ENCODE measurements around the gene UFD1. TPM values are rescaled to one million over a fixed set of nuclear protein-coding genes. Genes with fewer than 3 reads are reported as not detected.

Gene UFD1
- total RNA-seq, 4 donors from 2014 or later = 22.7 to 56.2 (median 38.2) TPM

DNA sequence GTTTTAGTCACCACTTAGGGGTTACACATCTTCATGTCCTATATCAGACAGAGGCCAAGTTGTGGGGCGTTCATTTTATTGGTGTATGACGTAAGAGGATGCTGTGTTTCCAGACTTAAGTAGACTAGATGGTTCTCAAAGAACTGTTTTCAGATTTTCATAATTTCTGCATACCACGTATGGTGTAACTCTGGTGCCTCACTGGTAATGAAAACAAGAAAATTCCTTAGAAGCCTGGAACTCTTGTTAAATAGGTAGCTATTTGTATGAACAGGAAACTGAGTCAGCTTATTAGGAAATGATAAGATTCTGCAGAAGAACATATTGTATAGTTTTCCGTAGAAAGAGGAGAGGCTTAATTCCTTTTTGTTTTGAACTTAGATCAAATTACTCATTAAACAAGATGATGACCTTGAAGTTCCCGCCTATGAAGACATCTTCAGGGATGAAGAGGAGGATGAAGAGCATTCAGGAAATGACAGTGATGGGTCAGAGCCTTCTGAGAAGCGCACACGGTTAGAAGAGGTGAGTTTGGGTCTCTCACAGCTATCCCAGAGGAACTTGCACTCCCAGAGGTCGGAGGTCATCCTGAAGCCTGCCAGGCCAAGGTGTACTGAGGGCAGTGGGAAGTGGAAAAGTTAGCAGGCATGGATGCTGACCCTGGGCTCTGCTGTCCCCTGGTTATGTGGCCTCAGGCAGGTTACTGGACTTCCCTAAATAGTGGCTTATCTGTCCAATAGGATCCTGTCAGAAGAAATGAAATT, 4.7 kb upstream of the UFD1 start:
- Histone ChIP-seq H3K27me3 (no peaks in the 10 kb centered on the region), H3K4me1 (peaks cover 0 to 7% (median 5%) of the 10 kb centered on the region in 3 donors), H3K27ac (no peak overlapping the region), H3K4me3 (no peak overlapping the region), H3K9me3 (no peaks in the 10 kb centered on the region), H3K36me3 (no peaks in the 10 kb centered on the region)
- TF ChIP-seq POLR2AphosphoS5 (IDR thresholded peaks at IDR 0.05) = no peak
- TF ChIP-seq, protein P1, sequence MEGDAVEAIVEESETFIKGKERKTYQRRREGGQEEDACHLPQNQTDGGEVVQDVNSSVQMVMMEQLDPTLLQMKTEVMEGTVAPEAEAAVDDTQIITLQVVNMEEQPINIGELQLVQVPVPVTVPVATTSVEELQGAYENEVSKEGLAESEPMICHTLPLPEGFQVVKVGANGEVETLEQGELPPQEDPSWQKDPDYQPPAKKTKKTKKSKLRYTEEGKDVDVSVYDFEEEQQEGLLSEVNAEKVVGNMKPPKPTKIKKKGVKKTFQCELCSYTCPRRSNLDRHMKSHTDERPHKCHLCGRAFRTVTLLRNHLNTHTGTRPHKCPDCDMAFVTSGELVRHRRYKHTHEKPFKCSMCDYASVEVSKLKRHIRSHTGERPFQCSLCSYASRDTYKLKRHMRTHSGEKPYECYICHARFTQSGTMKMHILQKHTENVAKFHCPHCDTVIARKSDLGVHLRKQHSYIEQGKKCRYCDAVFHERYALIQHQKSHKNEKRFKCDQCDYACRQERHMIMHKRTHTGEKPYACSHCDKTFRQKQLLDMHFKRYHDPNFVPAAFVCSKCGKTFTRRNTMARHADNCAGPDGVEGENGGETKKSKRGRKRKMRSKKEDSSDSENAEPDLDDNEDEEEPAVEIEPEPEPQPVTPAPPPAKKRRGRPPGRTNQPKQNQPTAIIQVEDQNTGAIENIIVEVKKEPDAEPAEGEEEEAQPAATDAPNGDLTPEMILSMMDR (IDR thresholded peaks at IDR 0.05) = no peak
- no peak for ATAC-seq
- 75 to 83% methylated on average over 5 to 8 of the region's 8 CpGs for WGBS, 2 donors (ENCODE audit: low coverage in 1 of 2)

DNA sequence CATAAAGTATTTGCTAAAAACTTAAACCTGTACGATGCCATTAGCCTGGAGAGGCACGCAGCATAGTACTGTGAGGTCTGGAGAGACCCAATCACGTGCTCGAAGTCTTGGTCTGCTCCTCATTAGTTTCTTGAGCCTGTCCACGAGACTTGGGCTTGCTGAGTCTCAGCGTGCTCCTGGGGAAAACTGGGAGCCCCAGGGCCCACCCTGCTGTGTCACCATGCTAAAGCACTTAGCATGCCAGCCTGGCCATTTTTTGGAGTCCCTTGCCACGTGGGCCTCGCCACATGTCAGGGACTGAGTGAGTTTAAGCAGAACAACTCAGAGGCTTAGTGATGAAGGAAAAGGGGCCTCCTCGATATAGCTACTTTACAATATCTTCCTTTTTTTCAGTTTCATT, 3.3 kb upstream of the UFD1 start:
- Histone ChIP-seq H3K36me3 (no peaks in the 10 kb centered on the region), H3K4me1 (peaks cover 0 to 16% (median 14%) of the 10 kb centered on the region in 3 donors), H3K9me3 (no peaks in the 10 kb centered on the region), H3K4me3 (no peak overlapping the region), H3K27ac (no peak overlapping the region), H3K27me3 (no peaks in the 10 kb centered on the region)
- WGBS, 2 donors (ENCODE audit: low coverage in 1 of 2) = 75 to 95% methylated on average over 7 to 9 of the region's 9 CpGs
- no peak for ATAC-seq
- TF ChIP-seq POLR2A (IDR thresholded peaks at IDR 0.05) = no peak
- no peak for TF ChIP-seq EP300 (IDR thresholded peaks at IDR 0.05)
- no peak for TF ChIP-seq POLR2AphosphoS5 (IDR thresholded peaks at IDR 0.05)
- TF ChIP-seq, protein P1 (IDR thresholded peaks at IDR 0.05) = no peak

DNA sequence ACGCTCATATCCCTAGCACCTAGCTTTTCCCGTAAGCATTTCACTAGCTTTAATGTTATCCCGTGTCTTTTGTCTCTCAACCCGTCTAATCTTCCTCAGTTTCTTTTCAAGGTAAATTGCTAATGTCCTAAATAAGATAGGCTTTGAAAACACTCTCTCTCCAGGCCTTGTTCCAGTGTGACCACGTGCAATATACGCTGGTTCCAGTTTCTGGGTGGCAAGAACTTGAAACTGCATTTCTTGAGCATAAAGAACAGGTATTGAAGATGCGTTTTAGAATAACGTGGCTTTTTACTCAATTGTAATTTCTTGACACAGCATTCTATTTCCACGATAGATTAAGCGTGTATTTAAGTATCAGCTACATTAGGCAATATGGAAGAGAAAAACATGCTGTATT, 1.8 kb upstream of the UFD1 start:
- Histone ChIP-seq H3K27ac (no peak overlapping the region), H3K27me3 (no peaks in the 10 kb centered on the region), H3K36me3 (no peaks in the 10 kb centered on the region), H3K9me3 (no peaks in the 10 kb centered on the region), H3K4me3 (no peak overlapping the region), H3K4me1 (peaks cover 0 to 31% (median 20%) of the 10 kb centered on the region in 3 donors)
- ATAC-seq = no peak
- WGBS, 2 donors (ENCODE audit: low coverage in 1 of 2) = 53 to 67% methylated on average over 9 to 10 of the region's 10 CpGs
- no peak for TF ChIP-seq POLR2AphosphoS5 (IDR thresholded peaks at IDR 0.05)
- TF ChIP-seq, protein P1 (IDR thresholded peaks at IDR 0.05) = no peak
- TF ChIP-seq POLR2A (IDR thresholded peaks at IDR 0.05) = no peak
- no peak for TF ChIP-seq EP300 (IDR thresholded peaks at IDR 0.05)

DNA sequence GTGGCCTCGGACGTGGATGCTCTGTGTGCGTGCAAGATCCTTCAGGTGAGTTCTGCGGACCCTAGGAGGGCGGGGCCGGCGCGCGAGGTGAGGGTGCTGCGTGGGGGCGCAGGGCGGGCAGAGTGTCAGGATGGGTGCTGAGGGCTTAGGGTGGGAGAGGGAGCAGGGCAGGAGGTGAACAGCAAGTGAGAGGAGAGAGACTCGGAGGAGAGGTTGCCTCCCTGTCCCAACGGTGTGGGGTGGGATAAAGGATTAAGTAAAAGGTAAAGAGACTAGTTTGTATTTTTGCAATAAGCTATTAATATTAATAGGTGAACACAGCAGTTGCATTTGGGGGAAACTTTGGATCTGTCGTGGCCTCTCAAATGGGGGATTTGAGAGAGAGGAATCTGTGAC, 1.2 kb upstream of the UFD1 start:
- ATAC-seq = no peak
- TF ChIP-seq POLR2A (IDR thresholded peaks at IDR 0.05) (no peak), EP300 (IDR thresholded peaks at IDR 0.05) (no peak), POLR2AphosphoS5 (IDR thresholded peaks at IDR 0.05) (no peak)
- TF ChIP-seq, protein P1 (IDR thresholded peaks at IDR 0.05) = no peak
- H3K27ac ChIP-seq = peak overlapping the region in 1 of 4 donors; percentile 33
- 1 to 23% methylated on average over 2 to 11 of the region's 15 CpGs for WGBS, 2 donors (ENCODE audit: low coverage in 1 of 2)
- no peaks in the 10 kb centered on the region for H3K9me3 ChIP-seq
- H3K4me3 ChIP-seq = peak overlapping the region in 1 of 2 donors; percentile 80
- no peaks in the 10 kb centered on the region for H3K27me3 ChIP-seq
- H3K4me1 ChIP-seq = peaks cover 0 to 37% (median 20%) of the 10 kb centered on the region in 3 donors
- H3K36me3 ChIP-seq = peaks cover 0 to under 1% of the 10 kb centered on the region in 2 donors
